ENCODE data around the gene ST3GAL2. TPM values are rescaled to one million over a fixed set of nuclear protein-coding genes. Genes with fewer than 3 reads are reported as not detected.

Gene ST3GAL2
- total and polyA plus RNA-seq, 10 of the 15 experiments (the other 5 are each of a cell fraction or from before 2014, with no cell fraction given) = 0.95 to 61.7 (median 25.9) TPM

DNA sequence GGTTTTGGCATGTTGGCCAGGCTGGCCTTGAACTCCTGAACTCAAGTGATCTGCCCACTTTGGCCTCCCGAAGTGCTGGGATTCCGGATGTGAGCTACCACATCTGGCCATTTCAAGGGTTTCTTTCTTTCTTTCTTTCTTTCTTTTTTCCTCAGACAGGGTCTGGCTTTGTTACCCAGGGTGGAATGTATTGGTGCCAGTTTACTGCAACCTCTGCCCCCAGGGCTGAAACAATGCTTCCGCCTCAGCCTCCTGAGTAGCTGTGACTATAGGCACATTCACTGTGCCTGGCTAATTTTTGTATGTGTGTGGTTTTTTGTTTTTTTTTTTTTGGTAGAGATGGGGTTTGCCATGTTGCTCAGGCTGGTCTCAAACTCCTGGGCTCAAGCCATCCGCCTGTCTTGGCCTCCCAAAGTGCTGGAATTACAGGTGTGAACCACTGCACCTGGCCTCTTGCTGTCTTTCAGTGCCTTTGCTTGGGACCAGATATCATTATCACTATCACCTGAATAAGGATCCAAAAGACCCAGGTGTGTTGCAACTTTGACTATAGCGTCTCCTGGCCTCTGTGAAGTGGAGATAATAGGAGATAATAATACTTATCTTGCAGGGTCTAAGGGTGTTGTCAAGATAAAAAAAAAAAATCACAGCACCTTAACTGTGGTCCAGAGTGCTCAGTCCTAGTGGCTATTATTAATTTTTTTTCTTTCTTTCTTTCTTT is 18.7 kb upstream of the ST3GAL2 start:
- ATAC-seq (no peak), DNase-seq (ENCODE audit: low read depth, low spot score) (no peak), FAIRE-seq (no peak)
- Histone ChIP-seq H2AFZ (ENCODE audit: control insufficient read depth, low read depth, low read length) (no peak overlapping the region), H4K20me1 (ENCODE audit: control insufficient read depth, insufficient read depth) (no peaks in the 10 kb centered on the region), H3K27ac (ENCODE audit: control insufficient read depth, insufficient read depth) (no peak overlapping the region), H3K4me2 (ENCODE audit: control insufficient read depth, insufficient read depth) (no peak overlapping the region), H3K36me3 (ENCODE audit: control insufficient read depth in 2 of 2, insufficient read depth in 2 of 2, low read length in 1 of 2) (no peaks in the 10 kb centered on the region), H3K4me1 (ENCODE audit: control insufficient read depth, insufficient read depth, low read length) (peaks cover 4% of the 10 kb centered on the region; the same call in 1 of the 2 replicates), H3K27me3 (replicated peaks in 1 of 2; ENCODE audit: control insufficient read depth in 2 of 2, insufficient read depth in 2 of 2, low read length in 1 of 2) (no peaks in the 10 kb centered on the region), H3K9me3 (replicated peaks; ENCODE audit: control insufficient read depth, insufficient read depth, low read length) (no peaks in the 10 kb centered on the region), H3K79me2 (ENCODE audit: control insufficient read depth, insufficient read depth, low read length) (peaks cover 8% of the 10 kb centered on the region), H3K4me3 (no peak overlapping the region), H3K9ac (ENCODE audit: control insufficient read depth, insufficient read depth, low read length) (no peak overlapping the region)
- ChIA-PET CTCF (interaction anchor here (0.6 kb wide), 1 partner anchor 68 kb away, joined by 3 read pairs; no protein-coding TSS in a partner anchor), RAD21 (ENCODE audit: unreplicated experiment) (no interaction called here), POLR2A (no interaction called here), SMC1A (ENCODE audit: uncharacterized antibody, unreplicated experiment) (interaction anchor here (2.0 kb wide), 1 partner anchor 62 kb away, joined by 21 read pairs; no protein-coding TSS in a partner anchor)
- BruUV-seq (replicated peaks) = no TSS peak
- in situ Hi-C loops (cut with MboI) (no loop called here), intact Hi-C loops (cut with micrococcal nuclease; ENCODE audit: unreplicated experiment) (no loop called here)
- WGBS (ENCODE audit: insufficient coverage, insufficient replicate concordance, low lambda C conversion rate, missing lambda C conversion rate) = 98% methylated on average over 4 of the region's 5 CpGs
- no peak for TF ChIP-seq ZNF24 (IDR thresholded peaks at IDR 0.05)
- no peak for TF ChIP-seq YBX1 (IDR thresholded peaks at IDR 0.05)
- TF ChIP-seq TCF7 (IDR thresholded peaks at IDR 0.05; ENCODE audit: borderline replicate concordance) = no peak
- TF ChIP-seq BRCA1 (IDR thresholded peaks at IDR 0.05; ENCODE audit: low read depth, low read length) = no peak
- TF ChIP-seq NBN (IDR thresholded peaks at IDR 0.05) = no peak
- TF ChIP-seq BMI1 (IDR thresholded peaks at IDR 0.05; ENCODE audit: borderline replicate concordance) = no peak
- TF ChIP-seq MYB (IDR thresholded peaks at IDR 0.05; ENCODE audit: borderline replicate concordance, low read depth, low read length) = no peak
- TF ChIP-seq, protein P1, sequence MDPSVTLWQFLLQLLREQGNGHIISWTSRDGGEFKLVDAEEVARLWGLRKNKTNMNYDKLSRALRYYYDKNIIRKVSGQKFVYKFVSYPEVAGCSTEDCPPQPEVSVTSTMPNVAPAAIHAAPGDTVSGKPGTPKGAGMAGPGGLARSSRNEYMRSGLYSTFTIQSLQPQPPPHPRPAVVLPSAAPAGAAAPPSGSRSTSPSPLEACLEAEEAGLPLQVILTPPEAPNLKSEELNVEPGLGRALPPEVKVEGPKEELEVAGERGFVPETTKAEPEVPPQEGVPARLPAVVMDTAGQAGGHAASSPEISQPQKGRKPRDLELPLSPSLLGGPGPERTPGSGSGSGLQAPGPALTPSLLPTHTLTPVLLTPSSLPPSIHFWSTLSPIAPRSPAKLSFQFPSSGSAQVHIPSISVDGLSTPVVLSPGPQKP (IDR thresholded peaks at IDR 0.05; ENCODE audit: low read depth, low read length) = no peak
- no peak for TF ChIP-seq CREM (IDR thresholded peaks at IDR 0.05; ENCODE audit: low read depth)
- TF ChIP-seq MTA3 (IDR thresholded peaks at IDR 0.05; ENCODE audit: borderline replicate concordance, low read length) = no peak
- TF ChIP-seq, protein P2, sequence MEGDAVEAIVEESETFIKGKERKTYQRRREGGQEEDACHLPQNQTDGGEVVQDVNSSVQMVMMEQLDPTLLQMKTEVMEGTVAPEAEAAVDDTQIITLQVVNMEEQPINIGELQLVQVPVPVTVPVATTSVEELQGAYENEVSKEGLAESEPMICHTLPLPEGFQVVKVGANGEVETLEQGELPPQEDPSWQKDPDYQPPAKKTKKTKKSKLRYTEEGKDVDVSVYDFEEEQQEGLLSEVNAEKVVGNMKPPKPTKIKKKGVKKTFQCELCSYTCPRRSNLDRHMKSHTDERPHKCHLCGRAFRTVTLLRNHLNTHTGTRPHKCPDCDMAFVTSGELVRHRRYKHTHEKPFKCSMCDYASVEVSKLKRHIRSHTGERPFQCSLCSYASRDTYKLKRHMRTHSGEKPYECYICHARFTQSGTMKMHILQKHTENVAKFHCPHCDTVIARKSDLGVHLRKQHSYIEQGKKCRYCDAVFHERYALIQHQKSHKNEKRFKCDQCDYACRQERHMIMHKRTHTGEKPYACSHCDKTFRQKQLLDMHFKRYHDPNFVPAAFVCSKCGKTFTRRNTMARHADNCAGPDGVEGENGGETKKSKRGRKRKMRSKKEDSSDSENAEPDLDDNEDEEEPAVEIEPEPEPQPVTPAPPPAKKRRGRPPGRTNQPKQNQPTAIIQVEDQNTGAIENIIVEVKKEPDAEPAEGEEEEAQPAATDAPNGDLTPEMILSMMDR (IDR thresholded peaks at IDR 0.05 in 2 of 3, conservative IDR thresholded peaks at IDR 0.05 in 1 of 3; ENCODE audit: control insufficient read depth in 2 of 3, extremely low read depth in 1 of 3, insufficient read depth in 1 of 3, low read depth in 3 of 3, low read length in 3 of 3) = no peak
- TF ChIP-seq PBX3 (IDR thresholded peaks at IDR 0.05; ENCODE audit: insufficient replicate concordance, low read depth, low read length) = no peak
- TF ChIP-seq, protein P3, sequence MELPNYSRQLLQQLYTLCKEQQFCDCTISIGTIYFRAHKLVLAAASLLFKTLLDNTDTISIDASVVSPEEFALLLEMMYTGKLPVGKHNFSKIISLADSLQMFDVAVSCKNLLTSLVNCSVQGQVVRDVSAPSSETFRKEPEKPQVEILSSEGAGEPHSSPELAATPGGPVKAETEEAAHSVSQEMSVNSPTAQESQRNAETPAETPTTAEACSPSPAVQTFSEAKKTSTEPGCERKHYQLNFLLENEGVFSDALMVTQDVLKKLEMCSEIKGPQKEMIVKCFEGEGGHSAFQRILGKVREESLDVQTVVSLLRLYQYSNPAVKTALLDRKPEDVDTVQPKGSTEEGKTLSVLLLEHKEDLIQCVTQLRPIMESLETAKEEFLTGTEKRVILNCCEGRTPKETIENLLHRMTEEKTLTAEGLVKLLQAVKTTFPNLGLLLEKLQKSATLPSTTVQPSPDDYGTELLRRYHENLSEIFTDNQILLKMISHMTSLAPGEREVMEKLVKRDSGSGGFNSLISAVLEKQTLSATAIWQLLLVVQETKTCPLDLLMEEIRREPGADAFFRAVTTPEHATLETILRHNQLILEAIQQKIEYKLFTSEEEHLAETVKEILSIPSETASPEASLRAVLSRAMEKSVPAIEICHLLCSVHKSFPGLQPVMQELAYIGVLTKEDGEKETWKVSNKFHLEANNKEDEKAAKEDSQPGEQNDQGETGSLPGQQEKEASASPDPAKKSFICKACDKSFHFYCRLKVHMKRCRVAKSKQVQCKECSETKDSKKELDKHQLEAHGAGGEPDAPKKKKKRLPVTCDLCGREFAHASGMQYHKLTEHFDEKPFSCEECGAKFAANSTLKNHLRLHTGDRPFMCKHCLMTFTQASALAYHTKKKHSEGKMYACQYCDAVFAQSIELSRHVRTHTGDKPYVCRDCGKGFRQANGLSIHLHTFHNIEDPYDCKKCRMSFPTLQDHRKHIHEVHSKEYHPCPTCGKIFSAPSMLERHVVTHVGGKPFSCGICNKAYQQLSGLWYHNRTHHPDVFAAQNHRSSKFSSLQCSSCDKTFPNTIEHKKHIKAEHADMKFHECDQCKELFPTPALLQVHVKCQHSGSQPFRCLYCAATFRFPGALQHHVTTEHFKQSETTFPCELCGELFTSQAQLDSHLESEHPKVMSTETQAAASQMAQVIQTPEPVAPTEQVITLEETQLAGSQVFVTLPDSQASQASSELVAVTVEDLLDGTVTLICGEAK (IDR thresholded peaks at IDR 0.05; ENCODE audit: borderline replicate concordance) = no peak

All from GM12878 (cell line).